Measurements from ENCODE around the gene METTL8. TPM values are rescaled to one million over a fixed set of nuclear protein-coding genes. Genes with fewer than 3 reads are reported as not detected.
"Not testable (repeated sequence)": the region's sequence is repeated elsewhere in the genome, so short reads cannot be mapped to it uniquely, and the experiment has no call there.

METTL8 gene
- total RNA-seq, 2 experiments from 2014 or later: 53.6 to 55.8 TPM

DNA sequence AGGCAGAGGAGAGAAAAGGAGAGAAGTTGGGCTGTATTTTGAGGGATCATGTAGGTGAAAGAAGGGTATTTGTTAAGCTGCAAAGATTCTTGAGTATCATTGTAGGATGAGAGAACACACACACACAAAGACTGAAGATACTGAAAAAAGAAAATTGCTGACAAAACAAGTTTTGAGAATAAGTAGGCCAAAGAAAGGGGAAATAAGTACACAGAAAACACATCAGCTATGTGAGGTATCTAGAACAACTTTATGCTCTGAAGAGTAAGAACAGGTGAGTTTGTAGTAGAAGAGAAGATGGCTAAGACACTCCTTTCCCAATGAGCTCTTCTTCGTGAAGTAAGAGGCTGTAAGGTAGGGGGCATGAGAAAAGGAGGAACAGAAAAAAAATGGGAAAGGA, 28.2 kb downstream of the METTL8 start:
- CTCF ChIA-PET: no interaction called here
- POLR2A ChIA-PET: no interaction called here

DNA sequence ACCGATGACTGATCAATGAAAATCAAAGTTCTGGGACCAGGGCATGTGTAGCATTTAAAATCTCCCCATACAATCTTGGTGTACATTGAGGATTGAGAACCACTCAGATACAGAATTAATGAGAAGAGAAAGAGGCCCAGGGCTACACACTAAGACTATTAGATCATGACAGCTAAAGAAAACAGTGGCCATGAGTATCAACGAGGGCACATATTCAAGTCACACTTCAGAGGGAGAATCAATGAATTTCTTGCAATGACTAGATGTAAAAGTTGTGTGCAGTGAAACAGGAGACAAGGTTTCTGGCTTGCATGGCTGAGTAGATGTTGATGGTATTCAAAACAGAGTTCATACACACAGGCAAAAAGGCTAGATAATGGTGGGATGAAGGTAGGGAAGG, 29.1 kb downstream of the METTL8 start:
- ChIA-PET CTCF (no interaction called here), POLR2A (no interaction called here)

DNA sequence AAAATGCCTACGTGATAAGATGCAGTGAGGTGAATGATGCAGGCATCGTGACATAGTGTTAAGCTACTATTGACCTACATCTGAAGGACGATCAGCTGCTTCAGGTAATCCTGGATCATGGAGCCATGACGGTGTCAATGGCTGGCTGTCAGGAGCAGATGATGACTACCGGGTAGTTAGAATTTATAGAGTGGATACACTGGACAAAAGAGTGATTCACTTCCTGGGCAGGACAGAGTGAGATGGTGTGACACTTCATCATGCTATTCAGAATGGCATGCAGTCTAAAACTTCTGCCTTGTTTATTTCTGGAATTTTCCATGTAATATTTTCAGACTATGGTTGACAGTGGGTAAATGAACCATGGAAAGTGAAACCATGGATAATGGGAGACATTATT, 29.5 kb downstream of the METTL8 start:
- ChIA-PET CTCF (no interaction called here), POLR2A (no interaction called here)

DNA sequence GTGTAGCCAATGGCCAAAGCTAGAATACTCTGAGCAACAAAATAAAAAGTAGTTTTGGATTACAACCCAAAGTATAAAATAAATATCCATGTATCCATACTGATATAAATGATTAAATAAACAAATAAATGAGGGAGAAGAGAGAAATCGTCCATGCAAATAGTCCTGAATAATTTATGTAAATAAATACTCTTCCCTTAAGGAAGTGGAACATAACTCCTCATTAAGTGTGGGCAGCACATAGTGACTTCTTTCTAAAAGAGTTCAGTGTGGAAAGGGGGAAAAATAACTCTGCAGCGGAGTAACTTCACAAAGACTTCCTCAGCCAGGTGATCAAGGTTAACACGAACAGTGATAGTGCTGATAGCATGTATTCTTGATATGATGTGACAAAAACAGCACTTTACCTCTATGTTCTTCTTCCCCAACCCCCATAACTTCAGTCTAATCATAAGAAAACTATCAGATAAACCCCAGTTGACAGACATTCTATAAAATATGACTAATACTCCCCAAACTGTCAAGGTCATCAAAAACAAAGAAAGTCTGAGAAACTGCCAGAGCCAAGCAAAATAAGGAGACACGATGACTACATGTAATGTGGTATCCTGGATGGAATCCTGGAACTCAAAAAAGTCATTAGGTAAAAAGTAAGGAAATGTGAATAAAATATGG, 30.7 kb downstream of the METTL8 start:
- ChIA-PET POLR2A (no interaction called here), CTCF (no interaction called here)

DNA sequence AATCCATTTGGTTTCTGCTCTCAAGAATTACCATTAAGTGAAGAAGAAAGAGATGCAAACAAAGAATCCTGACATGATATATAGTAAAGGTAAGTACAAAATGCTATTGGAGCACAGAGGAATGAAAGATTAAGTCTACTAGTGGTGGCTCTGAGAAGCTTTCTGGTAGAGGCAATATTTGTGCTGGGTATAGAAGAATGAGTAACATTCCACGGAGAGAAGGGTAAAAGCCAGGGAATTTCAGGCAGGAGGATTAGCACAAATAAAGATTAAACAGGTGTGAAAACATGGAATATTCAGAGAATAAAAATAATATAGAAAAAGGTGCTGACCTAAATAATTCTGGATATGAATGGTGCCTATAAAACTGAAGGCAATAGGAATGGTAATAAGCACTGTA, 31.8 kb downstream of the METTL8 start:
- ChIA-PET POLR2A (no interaction called here), CTCF (no interaction called here)

DNA sequence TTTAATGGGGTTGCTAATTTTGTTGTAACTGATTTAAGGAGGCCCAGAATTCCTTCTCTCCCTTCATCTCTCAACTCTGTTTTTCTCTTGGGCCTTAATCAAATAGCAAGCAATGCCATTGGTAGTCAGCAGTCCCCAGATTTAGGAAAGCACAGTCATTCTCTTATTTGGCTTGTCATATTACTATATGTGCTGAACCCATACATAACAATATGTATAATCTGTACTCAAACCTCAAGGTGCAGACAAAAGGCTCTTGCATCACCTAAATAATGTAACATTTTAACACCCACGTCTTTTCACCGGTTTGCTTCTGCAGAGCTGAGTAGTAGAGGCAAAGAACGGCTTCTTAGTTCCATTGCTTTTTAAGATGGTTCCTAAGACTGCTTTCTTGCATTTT, 33.4 kb downstream of the METTL8 start:
- CTCF ChIA-PET: no interaction called here
- POLR2A ChIA-PET: no interaction called here

DNA sequence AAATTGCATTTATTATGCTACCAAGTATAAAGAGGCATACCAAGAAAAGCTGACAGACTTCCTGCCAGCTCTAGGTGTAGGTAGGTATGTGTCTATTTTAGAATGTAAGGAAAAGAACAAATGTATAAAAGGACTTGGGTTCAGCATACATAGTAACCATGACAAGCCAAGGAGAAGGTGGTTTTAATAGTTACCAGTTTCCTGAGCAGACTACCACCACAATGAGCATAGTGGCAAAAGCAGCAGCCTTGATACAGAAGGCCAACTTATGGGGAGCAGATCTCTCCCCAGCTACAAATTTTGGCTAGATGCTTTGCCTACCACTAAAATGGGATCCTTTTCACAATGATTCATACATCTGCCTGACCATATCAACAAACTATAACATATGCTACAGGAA, 34.5 kb downstream of the METTL8 start:
- ChIA-PET POLR2A (no interaction called here), CTCF (no interaction called here)

DNA sequence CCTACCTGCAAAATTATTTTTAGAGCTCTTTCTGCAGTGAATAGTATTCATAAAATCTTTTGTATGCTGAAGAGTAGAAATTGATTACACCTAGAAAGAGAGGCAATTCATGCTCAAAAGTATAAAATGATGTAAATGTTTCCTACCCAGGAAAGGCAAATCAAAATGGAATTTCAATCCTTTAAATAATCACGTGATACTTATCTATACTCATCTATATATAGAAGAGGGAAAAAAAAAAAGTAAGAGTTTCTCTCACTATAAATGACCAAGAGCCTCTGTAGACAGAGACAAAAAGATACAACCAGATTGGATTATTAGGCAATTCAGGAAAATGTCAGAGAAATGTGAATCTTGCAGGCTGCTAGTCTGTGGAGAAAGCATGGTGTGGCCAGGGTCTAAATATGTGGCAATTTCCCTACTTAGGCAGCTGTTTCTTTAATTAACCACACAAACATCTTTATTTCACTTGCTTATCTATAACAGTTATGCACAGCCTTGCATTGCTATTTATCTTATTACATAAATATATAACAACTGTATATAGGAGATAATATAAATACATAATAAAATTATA, 39.5 kb downstream of the METTL8 start:
- ChIA-PET CTCF (no interaction called here), POLR2A (no interaction called here)

DNA sequence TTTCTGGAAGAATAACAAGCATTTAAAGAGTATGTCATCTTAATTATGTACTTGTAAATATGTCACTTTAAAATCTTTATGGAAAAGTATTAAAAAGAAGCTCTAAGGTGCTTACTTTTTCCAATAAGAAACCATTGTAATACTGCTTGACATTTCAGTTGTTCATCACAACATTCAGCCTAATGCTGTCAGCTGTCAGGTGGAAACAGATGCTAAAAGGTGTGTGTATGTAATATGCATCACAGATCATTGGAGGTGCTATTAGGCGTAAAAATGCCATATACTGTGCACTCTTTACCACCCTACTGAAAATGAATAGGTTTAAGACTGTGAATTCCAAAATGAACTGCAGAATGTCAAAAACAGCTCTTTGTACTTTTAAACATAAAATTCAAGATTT, 40.3 kb downstream of the METTL8 start:
- POLR2A ChIA-PET: no interaction called here
- CTCF ChIA-PET: no interaction called here

DNA sequence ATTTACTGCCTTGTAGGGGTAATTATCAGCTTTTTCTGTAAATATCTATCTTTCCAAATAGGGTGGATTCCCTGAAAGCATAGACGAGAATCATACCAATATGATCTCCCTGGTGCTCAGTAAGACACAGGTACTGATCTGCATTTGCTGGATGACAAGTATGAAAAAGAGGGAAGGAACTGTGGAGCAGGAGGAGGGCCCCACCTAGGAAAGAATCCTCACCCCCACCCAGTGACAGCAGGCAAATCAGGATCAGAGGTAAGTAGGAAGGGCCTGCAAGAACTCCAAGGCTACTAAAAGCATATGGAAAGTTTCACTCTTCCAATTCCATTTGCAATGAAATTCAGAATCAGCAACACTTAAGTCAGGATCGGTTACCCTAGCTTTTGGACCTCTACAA, 42.3 kb downstream of the METTL8 start:
- ChIA-PET CTCF (no interaction called here), POLR2A (no interaction called here)

DNA sequence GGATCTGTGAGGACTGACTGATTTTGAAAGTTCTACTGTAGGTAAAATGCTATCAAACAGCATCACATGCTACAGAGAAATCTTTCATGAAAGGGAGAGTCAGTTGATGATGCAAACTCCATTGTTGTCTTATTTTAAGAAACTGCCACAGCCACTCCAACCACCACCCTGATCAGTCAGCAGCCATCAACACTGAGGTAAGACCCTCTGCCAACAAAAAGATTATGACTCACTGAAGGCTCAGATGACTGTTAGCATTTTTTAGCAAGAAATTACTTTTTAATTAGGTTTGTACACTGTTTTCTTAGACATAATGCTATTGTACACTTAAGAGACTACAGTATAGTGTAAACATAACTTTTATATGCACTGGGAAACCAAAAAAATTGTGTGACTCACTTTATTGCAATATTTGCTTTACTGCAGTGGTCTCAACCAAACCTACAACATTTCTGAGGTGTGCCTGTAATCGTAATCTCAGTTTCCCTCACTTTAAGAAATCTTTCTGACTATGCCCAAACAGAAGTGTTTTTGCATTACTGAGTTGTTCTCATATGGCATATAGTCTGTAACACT, 42.8 kb downstream of the METTL8 start:
- CTCF ChIA-PET: no interaction called here
- POLR2A ChIA-PET: no interaction called here

DNA sequence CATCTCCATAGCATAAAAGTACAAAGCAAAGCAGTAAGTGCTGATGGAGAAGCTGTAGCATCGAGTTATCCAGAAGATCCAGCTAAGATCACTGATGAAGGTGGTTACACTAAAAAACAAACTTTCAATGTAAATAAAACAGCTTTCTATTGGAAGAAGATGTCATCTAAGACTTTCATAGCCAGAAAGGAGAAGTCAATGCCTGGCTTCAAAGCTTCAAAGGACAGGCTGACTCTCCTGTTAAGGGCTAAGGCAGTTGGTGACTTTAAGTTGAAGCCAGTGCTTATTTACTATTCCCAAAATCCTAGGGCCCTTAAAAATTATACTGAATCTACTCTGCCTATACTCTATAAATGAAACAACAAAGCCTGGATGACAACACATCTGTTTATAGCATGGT, 44.0 kb downstream of the METTL8 start:
- POLR2A ChIA-PET: no interaction called here

DNA sequence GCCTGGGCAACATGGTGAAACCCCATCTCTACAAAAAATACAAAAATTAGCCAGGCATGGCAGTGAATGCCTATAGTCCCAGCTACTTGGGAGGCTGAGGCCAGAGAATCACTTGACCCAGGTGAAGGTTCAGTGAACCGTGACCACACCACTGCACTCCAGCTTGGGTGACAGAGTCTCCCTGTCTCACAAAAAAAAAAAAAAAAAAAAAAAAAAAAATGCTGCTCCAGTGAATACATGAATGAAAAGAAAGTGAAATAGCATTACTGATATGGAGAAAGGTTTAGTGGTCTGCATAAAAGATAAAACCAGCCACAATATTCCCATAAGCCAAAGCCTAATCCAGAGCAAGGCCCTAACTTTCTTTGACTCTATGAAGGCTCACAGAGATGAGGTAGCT, 44.5 kb downstream of the METTL8 start:
- POLR2A ChIA-PET: no interaction called here
- CTCF ChIA-PET: no interaction called here

More for the DNA sequence above, 44.0 kb downstream of the METTL8 start:
- CTCF ChIA-PET: no interaction called here

DNA sequence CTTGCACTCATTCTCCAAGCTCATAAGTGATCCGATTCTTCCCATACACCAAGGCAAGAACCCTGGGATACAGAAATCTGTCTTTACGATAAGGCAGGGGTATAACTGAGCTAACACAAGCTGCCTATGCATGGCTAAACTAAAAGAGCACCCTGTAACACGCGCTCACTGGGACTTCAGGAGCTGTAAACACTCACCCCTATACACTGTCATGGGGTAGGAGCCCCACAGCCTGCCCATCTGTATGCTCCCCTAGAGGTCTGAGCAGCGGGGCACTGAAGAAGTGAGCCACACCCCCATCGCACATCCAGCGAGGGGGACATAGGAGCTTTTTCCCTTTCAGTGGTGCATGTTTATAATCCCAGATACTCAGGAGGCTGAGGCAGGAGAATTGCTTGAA, 46.7 kb downstream of the METTL8 start:
- ChIA-PET CTCF (no interaction called here), POLR2A (no interaction called here)

DNA sequence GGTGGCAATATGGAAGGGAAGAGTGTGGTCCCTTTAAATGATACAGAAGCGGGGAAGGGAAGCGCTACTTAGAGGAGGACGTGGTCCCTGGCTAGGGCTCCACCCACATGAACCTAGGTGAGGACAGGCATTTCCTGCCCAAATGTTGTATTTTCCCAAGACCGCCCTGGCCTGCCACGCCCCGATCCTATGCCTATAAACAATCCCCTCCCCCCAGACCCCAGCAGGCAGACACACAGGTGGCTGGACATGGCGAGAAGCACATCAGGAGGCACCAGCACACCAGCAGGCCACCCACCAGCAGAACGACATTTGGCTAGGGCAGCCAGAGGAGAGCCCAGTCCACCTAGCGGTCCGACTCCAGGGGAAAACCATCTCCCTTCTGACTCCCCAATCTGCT, 47.2 kb downstream of the METTL8 start:
- ChIA-PET CTCF (no interaction called here), POLR2A (no interaction called here)

DNA sequence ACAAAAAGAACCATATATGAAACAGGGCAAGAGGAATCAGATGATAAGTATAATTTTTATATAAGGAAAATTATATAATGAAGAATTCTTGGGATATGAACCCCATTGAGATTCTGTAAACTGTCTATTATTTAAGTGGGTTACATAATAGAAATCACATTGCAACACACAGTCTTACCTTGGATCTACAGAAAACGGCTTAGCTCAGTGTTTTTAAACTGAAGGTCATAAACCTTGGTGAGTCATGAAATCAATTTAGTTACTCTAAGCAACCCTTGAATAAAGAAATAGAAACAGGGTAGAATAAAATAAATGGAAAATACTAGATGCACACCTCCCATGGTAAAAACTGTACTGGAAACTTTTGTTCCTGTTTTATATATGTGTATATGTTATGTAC, 50.7 kb downstream of the METTL8 start:
- POLR2A ChIA-PET: no interaction called here
- CTCF ChIA-PET: no interaction called here

DNA sequence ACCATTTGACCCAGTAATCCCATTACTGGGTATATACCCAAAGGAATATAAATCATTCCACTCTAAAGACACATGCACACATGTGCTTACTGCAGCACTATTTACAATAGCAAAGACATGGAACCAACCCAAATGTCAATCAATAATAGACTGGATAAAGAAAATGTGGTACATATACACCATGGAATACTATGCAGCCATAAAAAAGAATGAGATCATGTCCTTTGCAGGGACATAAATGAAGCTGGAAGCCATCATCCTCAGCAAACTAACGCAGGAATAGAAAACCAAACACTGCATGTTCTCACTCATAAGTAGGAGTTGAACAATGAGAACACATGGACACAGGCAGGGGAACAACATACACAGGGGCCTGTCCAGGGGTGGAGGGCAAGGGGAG, 51.6 kb downstream of the METTL8 start:
- POLR2A ChIA-PET: interaction anchor here (0.6 kb wide), 1 partner anchor 41 kb away, joined by 4 read pairs; no protein-coding TSS in a partner anchor
- CTCF ChIA-PET: not testable (repeated sequence)

DNA sequence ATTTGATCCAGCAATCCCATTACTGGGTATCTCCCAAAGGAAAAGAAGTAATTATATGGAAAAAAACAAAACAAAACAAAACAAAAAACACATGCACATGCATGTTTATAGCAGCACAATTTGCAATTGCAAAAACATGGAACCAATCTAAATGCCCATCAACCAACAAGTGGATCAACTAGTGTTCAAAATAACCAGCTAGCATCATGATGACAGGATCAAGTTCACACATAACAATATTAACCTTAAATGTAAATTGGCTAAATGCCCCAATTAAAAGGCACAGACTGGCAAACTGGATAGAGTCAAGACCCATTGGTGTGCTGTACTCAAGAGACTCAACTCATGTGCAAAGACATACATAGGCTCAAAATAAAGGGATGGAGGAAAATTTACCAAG, 55.9 kb downstream of the METTL8 start:
- CTCF ChIA-PET, POLR2A ChIA-PET: not testable (repeated sequence)

DNA sequence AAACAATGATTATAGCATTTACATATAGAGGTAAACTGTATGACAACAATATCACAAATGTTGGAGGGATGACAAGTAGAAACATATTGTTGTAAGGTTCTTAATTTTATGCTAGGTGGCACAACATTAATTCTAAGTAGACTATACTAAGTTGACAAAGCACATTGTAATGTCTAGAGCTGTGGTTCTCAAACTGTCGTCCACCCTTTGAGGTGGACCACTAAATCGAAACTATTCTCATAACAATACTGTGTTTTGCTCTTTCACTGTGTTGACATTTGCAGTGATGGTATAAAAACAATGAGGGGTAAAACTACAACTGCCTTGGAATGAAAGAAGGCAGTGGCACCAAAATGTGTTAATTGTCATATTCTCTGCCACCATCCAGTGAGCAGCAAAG, 66.1 kb downstream of the METTL8 start:
- CTCF ChIA-PET: no interaction called here
- POLR2A ChIA-PET: no interaction called here

DNA sequence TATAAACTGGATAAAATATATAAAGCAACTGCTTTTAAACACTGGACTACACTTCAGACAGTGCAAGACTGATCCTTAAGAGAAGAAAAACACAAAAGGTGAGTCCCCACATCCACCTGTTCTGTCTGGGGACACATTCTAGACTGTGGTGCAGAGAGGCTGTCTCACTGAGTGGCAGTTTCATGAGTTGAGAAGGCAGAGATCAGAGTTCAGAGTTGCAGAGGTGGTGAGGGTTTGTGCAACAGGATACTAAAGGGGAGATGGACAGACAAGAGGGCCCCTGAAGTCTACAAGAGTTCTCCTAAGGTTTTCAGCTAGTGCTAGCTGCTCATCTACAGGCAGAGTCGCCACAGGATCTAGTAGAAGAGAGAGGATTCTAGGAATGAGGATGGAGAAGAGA, 68.0 kb downstream of the METTL8 start:
- CTCF ChIA-PET: no interaction called here
- POLR2A ChIA-PET: no interaction called here

DNA sequence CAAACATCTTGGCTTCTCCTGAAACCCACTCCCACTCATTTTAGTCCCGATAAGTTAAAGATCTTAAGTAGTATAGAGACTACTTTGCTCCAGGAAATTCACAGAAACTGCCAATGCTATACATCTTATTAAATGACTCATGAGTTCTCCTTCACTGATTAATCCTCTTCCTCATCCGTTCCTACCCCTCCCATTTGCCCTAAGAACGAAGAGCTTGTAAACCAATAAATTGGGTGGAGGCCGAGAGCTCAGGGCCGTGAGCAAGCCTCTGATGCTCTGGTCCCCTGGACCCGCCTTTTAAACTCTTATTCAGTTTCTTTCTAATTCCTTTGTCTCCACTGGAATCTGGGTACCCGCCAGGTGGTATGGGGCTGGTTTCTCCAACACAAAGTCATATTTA, 68.6 kb downstream of the METTL8 start:
- ChIA-PET CTCF (no interaction called here), POLR2A (no interaction called here)

DNA sequence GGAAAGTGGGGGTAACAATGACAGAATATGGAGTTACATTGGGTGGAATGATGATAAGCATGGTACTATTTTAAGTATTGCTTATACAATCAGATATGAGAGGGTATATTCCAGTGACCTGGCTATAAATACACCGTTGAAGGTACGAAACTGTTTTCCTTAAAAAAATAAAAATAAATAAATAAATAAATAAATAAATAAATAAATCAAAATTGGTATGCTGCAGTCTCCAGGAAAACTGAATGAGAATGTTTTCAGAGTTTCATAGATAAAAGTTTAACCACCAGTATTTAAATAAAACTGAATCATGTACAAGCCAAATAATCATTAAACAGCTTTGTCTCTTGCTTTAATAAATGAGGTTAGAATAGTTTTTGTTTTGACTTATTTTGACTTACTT, 71.4 kb downstream of the METTL8 start:
- CTCF ChIA-PET: no interaction called here
- POLR2A ChIA-PET: no interaction called here
